ENCODE data around the gene ABLIM3.
A peak's percentile ranks its signal among the peaks of the same experiment; 100 is the strongest.

ABLIM3 gene

GRCh38 chr5:149138182-149138923, 2.9 kb upstream of the ABLIM3 start:
- DNase-seq (ENCODE audit: low read depth, low spot score), result no peak
- in situ Hi-C loops (cut with HindIII; ENCODE audit: low sequenced_read_pairs), result no loop called here
- no peak overlapping the region for H3K4me3 ChIP-seq (ENCODE audit: low read depth, low read length)
- TF ChIP-seq CTCF (IDR thresholded peaks at IDR 0.05; ENCODE audit: low read depth, low read length), result no peak

GRCh38 chr5:149140197-149141002, 893 bp upstream of the ABLIM3 start:
- no peak overlapping the region for H3K4me3 ChIP-seq (ENCODE audit: low read depth, low read length)
- DNase-seq (ENCODE audit: low read depth, low spot score), result no peak
- TF ChIP-seq CTCF (IDR thresholded peaks at IDR 0.05; ENCODE audit: low read depth, low read length), result no peak
- in situ Hi-C loops (cut with HindIII; ENCODE audit: low sequenced_read_pairs), result no loop called here

GRCh38 chr5:149141957-149142851, 911 bp downstream of the ABLIM3 start:
- H3K4me3 ChIP-seq (ENCODE audit: low read depth, low read length), result peak overlapping the region; percentile 68
- no peak for DNase-seq (ENCODE audit: low read depth, low spot score)
- no peak for TF ChIP-seq CTCF (IDR thresholded peaks at IDR 0.05; ENCODE audit: low read depth, low read length)
- in situ Hi-C loops (cut with HindIII; ENCODE audit: low sequenced_read_pairs), result no loop called here

- peak overlapping the region; percentile 12 for H3K4me3 ChIP-seq (ENCODE audit: low read depth, low read length)
- in situ Hi-C loops (cut with HindIII; ENCODE audit: low sequenced_read_pairs), result no loop called here
- peak; percentile 49 for DNase-seq (ENCODE audit: low read depth, low spot score)
- TF ChIP-seq CTCF (IDR thresholded peaks at IDR 0.05; ENCODE audit: low read depth, low read length), result no peak
Measured at GRCh38 chr5:149143470-149143869, 2.2 kb downstream of the ABLIM3 start.

- TF ChIP-seq CTCF (IDR thresholded peaks at IDR 0.05; ENCODE audit: low read depth, low read length), result no peak
- H3K4me3 ChIP-seq (ENCODE audit: low read depth, low read length), result no peak overlapping the region
- DNase-seq (ENCODE audit: low read depth, low spot score), result no peak
- in situ Hi-C loops (cut with HindIII; ENCODE audit: low sequenced_read_pairs), result no loop called here
Measured at GRCh38 chr5:149144637-149145036, 3.3 kb downstream of the ABLIM3 start.

GRCh38 chr5:149145138-149145537, 3.8 kb downstream of the ABLIM3 start:
- in situ Hi-C loops (cut with HindIII; ENCODE audit: low sequenced_read_pairs), result no loop called here
- no peak overlapping the region for H3K4me3 ChIP-seq (ENCODE audit: low read depth, low read length)
- no peak for DNase-seq (ENCODE audit: low read depth, low spot score)
- TF ChIP-seq CTCF (IDR thresholded peaks at IDR 0.05; ENCODE audit: low read depth, low read length), result no peak

All from astrocyte of the spinal cord (primary cell).